Endothelial cell of hepatic sinusoid (primary cell): ENCODE measurements around the gene MTCL3.

Source experiments
- in situ Hi-C: cut with HindIII; loops from 2 replicates; pipeline ENCODE4 v1.10.0; 2017; ENCODE audit warnings: low sequenced_read_pairs

MTCL3 gene

GRCh38 chr6:127518710-127519468 lies at the start of gene MTCL3:
MTCL3 (minus strand) TSS chr6:127519335.
- in situ Hi-C loops: no loop called here

GRCh38 chr6:127567476-127567875 lies 48.3 kb upstream of the MTCL3 start:
- in situ Hi-C loops: no loop called here

- in situ Hi-C loops: no loop called here
Measured at GRCh38 chr6:127566651-127567050, 47.5 kb upstream of the MTCL3 start.

GRCh38 chr6:127566119-127566518 lies 47.0 kb upstream of the MTCL3 start:
- in situ Hi-C loops: no loop called here

- in situ Hi-C loops: no loop called here
Measured at GRCh38 chr6:127564761-127565160, 45.6 kb upstream of the MTCL3 start.

GRCh38 chr6:127561660-127562059 lies 42.5 kb upstream of the MTCL3 start:
- in situ Hi-C loops: no loop called here

- in situ Hi-C loops: no loop called here
Measured at GRCh38 chr6:127554435-127555006, 35.4 kb upstream of the MTCL3 start.

GRCh38 chr6:127550403-127550802 lies 31.3 kb upstream of the MTCL3 start:
- in situ Hi-C loops: no loop called here

GRCh38 chr6:127547904-127548649 lies 28.9 kb upstream of the MTCL3 start:
- in situ Hi-C loops: no loop called here

GRCh38 chr6:127547215-127547614 lies 28.1 kb upstream of the MTCL3 start:
- in situ Hi-C loops: no loop called here

- in situ Hi-C loops: no loop called here
Measured at GRCh38 chr6:127539272-127539671, 20.1 kb upstream of the MTCL3 start.

- in situ Hi-C loops: no loop called here
Measured at GRCh38 chr6:127538750-127539264, 19.7 kb upstream of the MTCL3 start.

- in situ Hi-C loops: no loop called here
Measured at GRCh38 chr6:127533736-127534135, 14.6 kb upstream of the MTCL3 start.

- in situ Hi-C loops: no loop called here
Measured at GRCh38 chr6:127533011-127533410, 13.9 kb upstream of the MTCL3 start.

- in situ Hi-C loops: no loop called here
Measured at GRCh38 chr6:127522714-127523113, 3.6 kb upstream of the MTCL3 start.

GRCh38 chr6:127520066-127520465 lies 931 bp upstream of the MTCL3 start:
- in situ Hi-C loops: no loop called here

GRCh38 chr6:127519469-127519785 lies 292 bp upstream of the MTCL3 start:
- in situ Hi-C loops: no loop called here

GRCh38 chr6:127518191-127518709 lies 885 bp downstream of the MTCL3 start:
- in situ Hi-C loops: no loop called here

GRCh38 chr6:127517693-127518092 lies 1.4 kb downstream of the MTCL3 start:
- in situ Hi-C loops: no loop called here

GRCh38 chr6:127516662-127517273 lies 2.4 kb downstream of the MTCL3 start:
- in situ Hi-C loops: no loop called here
